GM19099 (cell line): ENCODE data around the gene HEMK1.

ENCODE experiments used
- POLR2A ChIP-seq: IDR thresholded peaks from 3 replicates; pipeline ENCODE4 v1.6.1; 2011; ENCODE audit warnings: low read depth; ENCODE audit not compliant: insufficient read length; ENCODE audit errors: extremely low read depth

HEMK1 gene

DNA sequence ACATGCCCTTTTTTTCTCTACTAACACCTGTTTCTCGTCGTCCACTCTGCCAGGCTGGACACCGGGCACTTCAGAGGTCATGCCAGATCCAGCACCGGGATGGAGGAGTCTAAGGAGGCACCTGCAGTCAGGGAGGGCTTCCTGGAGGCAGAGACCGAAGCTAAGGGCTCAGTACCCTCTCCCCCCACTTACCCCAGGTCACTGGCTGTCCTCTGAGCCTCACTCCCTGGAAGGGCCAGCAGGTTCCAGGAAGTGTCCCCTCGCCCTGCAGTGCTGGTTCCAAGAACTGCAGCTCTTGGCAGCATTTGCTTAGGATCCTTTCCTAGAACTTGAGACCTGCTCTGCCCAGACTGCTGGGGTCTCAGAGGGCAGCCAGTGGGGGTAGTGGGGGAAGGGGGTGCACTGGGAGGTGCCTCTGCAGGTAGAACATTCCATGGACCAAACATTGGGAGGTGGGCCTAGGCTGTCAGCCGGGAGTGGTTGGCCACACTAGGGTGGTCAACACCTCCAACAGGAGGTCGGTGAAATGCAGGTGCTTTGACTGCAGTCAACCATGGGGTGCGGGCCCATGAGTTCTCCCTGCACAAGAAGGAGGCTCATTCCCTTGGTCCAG is 30.9 kb downstream of the HEMK1 start:
- TF ChIP-seq POLR2A, result no peak

GRCh38 chr3:50600841-50601591 is 31.7 kb downstream of the HEMK1 start:
- peak; percentile 39 for TF ChIP-seq POLR2A

DNA sequence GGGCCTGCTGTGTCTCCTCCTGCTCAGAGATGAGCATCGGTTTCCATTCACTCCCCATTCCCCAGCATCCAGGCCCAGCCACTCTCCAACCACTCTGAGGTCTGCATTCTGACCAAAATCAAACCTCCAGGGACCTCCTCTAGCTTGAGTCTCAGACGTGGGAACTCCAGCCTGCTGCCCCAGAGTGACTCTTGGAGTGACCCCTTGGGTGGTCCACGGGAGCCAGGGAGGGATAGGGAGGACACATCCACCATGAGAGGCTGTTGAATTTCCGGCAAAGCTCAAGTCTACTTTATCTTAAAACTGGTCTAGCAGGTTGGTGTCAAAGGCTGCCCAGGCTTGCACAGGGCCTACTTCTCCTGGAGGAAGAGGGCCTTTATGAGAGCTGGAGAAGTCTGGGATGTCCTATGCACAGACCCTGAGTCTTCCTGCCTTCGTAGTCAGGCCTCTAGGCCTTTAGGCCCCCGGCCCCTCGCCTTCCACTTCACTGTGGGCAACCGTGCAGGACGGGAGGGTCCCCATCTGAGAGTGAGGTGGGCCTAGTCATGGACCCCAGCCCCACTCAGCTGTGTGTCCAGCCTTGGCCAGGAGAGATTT is 33.4 kb downstream of the HEMK1 start:
- TF ChIP-seq POLR2A, result no peak

GRCh38 chr3:50603261-50604109 is 34.2 kb downstream of the HEMK1 start:
- TF ChIP-seq POLR2A, result no peak

DNA sequence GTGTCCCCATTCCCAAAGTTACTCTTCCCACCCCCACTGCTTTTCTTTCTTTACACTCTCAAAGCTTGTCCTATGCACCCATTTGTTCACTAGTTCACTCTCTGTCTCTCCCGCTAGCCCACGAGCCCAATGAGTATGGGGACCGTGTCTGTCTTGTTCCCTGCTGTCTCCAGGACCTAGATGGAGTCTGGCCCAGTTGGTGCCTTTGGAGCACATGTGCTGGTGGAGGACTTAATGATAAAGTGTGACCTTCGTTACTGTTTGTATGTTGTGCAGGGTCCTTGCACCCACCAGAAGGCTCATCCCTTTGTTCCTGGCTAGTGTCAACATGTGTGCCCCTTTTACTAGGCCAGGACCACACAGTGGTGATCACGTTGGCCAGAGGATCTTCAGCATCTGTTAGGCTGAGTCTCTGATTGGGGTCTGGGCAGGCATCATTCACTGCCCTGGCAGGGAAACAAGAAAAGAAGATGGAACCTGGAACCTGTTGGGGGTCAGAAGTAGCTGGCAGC is 34.8 kb downstream of the HEMK1 start:
- no peak for TF ChIP-seq POLR2A

DNA sequence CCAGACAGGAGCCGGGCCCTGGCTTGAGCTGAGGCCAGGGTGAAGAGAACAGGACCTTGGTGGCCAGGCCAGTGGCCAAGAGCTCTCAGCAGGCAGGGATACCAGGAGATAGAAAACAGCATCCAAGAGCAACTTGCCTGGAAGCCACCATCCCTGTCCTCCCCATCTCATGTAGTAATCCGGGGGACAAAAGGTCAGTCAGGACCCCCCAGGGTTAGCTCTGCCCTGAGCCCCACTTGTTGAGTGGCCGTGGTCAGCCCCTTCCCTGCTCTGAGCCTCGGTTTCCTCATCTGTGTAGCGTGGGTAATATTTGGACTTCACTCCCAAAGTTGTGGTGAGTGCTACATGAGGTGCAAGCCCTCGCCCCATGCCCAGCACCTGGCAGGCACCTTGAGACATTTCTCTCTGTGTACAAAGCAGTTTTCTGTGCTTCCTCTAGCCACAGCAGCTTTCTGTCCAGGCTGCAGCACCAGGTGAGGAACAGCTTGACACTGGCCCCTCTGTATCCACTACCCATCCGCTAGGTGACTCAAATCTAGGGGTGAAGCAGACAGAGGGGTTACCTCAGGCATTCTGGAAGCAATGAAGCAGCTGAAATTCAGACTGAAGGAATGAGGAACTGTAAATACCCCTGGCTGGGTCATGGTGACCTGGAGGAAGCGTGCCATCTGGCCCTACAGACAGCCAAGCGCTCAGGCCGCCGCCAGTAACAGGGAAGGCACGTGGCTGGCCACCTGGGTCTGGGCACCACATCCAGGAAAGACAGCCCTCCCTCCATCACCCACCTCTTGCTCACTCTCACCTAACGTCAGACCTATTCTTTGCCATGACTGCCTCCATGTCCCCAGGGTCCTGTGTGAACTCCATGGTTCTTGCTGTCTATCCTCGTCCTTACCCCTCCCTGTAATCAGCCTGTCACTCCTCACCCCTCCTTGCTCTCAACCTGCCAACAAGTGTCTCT is 35.6 kb downstream of the HEMK1 start:
- TF ChIP-seq POLR2A, result no peak

DNA sequence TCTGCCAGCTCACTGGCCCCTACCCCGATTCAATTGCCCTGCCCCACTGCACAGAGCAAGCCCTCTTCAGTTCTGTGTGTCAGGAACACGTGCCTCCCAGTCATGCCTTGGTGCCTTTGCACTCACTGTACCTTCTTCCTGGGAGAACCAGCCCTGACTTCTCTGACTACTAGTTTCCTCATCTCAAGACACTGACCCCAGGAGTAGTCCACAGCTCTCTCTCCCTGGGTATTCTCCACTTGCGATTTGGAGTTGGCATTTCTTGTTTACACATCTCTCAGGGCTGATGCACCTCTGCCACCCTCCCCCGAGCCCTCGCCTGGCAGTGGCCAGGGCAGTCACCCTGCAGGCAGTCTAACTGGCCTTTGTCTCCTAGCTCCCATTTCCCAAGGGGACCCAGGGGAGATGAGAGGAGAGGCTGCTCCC is 36.6 kb downstream of the HEMK1 start:
- TF ChIP-seq POLR2A, result no peak

DNA sequence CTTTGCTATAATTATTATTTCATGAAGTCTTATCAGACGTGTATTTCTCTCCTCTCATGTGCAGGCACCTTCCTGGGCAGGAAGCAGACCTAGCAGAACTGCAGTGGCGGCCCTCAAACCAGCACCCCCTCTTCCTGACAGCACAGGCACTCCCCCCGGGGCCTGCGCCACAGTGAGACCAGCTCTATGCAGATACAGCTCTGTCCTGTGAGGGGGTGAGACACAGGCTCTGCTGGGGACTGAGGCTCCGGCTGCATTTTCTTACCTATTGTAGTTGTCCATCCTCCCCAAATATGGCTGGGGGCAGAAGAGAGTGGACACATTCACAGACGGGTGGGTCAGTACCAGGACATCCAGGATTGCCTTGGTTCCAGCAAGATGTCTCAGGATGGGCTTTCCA is 37.3 kb downstream of the HEMK1 start:
- TF ChIP-seq POLR2A, result no peak

GRCh38 chr3:50607271-50608091 is 38.2 kb downstream of the HEMK1 start:
- no peak for TF ChIP-seq POLR2A

- no peak for TF ChIP-seq POLR2A
These were observed 39.0 kb downstream of the HEMK1 start for GRCh38 chr3:50608278-50608677.

DNA sequence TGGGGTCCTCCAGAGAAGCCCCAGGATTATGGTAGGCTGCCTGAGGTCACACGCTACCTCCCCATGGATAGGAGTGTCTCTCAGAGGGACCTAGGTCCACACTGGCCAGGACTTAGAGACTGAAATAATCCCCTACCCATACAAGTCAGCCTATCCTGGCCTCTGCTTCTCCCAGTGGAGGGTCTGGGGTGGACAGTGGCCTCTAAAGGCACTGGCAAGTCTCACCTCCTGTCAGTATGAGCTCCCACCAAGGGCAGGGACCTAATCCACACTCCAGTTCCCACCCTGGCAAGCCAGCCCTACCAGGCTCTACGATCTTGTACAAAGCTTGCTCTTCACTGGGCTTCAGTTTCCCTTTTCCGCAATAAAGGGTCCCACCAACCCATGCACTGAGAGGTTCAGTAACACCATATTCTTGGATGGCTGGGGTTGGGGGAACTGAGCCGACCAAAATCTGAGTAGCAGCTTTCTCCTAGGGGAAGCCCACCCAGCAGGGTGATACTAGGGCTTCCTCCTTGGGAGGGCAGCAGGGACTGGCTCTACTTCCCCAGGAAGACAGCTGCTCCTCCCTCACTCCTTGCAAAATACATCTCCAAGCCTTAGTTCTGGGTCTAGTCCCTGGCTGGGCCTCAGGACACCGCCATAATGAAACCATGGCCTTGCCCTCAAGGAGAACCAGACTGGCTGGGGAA is 39.9 kb downstream of the HEMK1 start:
- TF ChIP-seq POLR2A, result no peak

- no peak for TF ChIP-seq POLR2A
These were observed 40.4 kb downstream of the HEMK1 start for GRCh38 chr3:50609763-50610085.
